ENCODE results near the gene GCDH.
"Not testable (repeated sequence)": the region's sequence is repeated elsewhere in the genome, so short reads cannot be mapped to it uniquely, and the experiment has no call there.

Gene GCDH

DNA sequence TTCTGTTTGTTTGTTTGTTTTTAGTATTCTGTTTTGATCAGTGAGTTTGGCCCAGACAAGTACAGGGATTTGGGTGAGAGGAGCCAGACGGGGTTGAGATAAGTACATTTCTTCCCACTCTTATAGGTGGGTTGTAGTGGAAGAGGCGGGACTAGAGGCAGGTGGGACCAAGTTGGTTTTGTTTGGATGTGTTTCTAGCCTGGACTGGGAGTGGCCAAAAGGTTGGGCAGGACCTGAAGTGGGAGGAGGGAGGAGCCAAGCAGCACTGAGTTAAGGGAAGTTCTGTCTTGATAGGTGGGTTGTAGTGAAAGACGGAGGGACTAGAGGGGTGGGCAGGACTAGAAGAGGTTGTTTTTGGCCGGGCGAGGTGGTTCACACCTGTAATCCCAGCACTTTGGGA is 18.7 kb upstream of the GCDH start:
- in situ Hi-C loops (cut with HindIII; ENCODE audit: low sequenced_read_pairs) = no loop called here

DNA sequence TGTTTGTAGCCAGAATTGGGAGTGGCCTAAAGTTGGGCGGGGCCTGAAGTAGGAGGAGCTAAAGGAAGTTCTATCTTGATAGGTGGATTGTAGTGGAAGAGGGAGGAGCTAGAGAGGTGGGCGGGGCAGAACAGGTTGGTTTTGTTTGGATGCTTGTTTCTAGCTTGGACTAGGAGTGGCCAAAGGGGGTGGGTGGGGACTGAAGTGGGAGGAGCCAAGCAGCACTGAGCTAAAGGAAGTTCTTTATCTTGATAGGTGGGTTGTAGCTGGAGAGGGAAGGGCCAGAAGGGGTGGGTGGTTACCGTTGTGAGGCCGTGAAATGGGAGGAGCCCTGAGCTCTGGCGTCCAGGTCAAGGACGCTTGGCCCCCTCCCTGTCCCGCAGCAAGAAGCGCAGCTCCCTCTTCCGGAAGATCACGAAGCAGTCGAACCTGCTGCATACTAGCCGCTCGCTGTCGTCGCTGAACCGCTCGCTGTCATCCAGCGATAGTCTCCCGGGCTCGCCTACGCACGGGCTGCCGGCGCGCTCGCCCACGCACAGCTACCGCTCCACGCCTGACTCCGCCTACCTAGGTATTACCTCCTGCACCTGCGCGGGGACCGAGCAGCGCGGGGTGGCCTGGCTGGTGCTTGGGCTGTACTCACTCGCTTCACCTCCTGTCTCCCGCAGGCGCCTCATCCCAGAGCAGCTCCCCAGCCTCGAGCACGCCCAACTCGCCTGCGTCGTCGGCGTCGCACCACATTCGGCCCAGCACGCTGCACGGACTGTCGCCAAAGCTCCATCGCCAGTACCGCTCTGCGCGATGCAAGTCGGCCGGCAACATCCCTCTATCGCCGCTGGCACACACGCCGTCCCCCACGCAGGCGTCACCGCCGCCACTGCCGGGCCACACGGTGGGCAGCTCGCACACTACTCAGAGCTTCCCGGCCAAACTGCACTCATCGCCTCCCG is 17.7 kb upstream of the GCDH start:
- in situ Hi-C loops (cut with HindIII; ENCODE audit: low sequenced_read_pairs) = no loop called here

- in situ Hi-C loops (cut with HindIII; ENCODE audit: low sequenced_read_pairs) = no loop called here
Observed at GRCh38 chr19:12873891-12874745, 16.8 kb upstream of the GCDH start.

GRCh38 chr19:12875086-12875485 is 15.9 kb upstream of the GCDH start:
- in situ Hi-C loops (cut with HindIII; ENCODE audit: low sequenced_read_pairs) = loop anchor here (5.0 kb wide), 1 partner anchor 58 kb away; no protein-coding TSS in a partner anchor

- in situ Hi-C loops (cut with HindIII; ENCODE audit: low sequenced_read_pairs) = no loop called here
Observed at GRCh38 chr19:12880551-12881171, 10.3 kb upstream of the GCDH start.

GRCh38 chr19:12881172-12881808 is 9.7 kb upstream of the GCDH start, which contains the start of gene DNASE2:
Gene DNASE2, minus strand, starts transcription at chr19:12881449. Its CDS starts 74 bp downstream, at chr19:12881375.
- in situ Hi-C loops (cut with HindIII; ENCODE audit: low sequenced_read_pairs) = no loop called here

DNA sequence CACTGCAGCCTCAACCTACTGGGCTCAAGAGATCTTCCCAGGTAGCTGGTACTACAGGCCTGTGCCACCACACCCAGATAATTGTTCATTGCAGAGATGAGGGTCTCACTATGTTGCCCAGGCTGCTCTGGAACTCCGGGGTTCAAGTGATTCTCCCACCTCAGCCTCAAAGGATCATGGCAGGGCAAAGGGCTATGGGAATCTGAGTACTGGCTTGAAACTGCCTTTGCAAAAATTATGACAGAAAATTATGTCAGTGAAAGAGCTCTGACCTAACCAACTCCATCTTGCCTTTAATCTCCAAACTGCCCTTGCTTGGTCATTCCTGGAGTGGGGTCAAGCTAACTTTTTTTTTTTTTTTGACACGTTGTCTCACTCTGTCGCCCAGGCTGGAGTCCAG is 8.4 kb upstream of the GCDH start:
- in situ Hi-C loops (cut with HindIII; ENCODE audit: low sequenced_read_pairs) = no loop called here

GRCh38 chr19:12884202-12884601 is 6.8 kb upstream of the GCDH start:
- in situ Hi-C loops (cut with HindIII; ENCODE audit: low sequenced_read_pairs) = no loop called here

DNA sequence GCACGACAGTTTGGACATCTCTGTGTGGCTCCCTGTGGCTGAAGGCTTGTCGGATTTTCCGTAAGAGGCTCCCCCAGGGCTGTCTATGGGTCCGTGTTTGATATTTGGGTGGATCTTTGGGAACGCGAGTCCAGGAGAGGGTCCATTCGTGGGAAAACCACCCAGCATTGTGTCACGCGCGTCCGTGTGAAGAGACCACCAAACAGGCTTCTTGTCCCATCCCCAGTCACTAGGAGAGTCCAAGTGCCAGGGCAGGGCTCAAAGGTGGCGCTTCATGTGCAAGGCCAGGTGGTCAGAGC is 6.4 kb upstream of the GCDH start:
- in situ Hi-C loops (cut with HindIII; ENCODE audit: low sequenced_read_pairs) = no loop called here

DNA sequence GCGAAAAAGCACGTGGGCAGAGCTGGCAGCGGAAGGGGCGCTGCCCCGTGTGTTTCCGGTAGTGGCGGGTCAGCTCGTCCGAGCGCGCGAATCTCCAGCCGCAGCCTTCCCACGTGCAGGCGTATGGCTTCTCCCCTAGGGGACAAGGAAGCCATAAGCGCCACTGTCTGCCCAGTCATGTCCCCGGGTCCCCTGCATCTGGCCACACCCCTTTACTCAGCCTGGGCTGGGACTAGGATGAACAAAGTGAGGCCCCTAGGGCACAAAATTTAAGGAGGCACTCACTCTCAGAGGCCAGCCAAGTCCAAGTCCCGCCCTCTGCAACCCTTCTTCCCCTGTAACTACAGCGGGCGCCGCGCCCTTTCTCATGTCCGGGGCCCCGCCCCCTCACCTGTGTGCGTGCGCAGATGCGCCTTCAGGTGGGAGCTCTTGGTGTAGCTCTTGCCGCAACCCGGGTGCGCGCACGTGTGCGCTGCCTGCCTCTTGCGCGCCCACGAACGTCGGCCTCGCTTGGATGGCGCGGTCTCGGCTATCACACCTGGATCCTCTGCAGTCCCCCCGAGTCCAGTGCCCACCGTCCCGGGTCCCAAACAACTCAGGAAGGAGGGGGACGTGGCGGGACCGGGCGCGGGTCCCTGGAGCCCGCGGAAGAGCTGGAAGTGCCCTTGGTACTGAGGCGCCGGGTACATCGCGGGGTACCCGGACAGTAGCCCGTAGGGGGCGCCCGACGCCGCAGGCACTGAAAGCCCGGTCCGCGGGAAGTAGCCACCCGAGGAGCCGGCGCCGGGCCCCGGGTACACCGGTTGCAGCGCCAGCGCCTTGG is 5.8 kb upstream of the GCDH start:
- in situ Hi-C loops (cut with HindIII; ENCODE audit: low sequenced_read_pairs) = no loop called here

- in situ Hi-C loops (cut with HindIII; ENCODE audit: low sequenced_read_pairs) = no loop called here
Observed at GRCh38 chr19:12885749-12886650, 5.0 kb upstream of the GCDH start.

GRCh38 chr19:12886651-12886968 is 4.3 kb upstream of the GCDH start:
- in situ Hi-C loops (cut with HindIII; ENCODE audit: low sequenced_read_pairs) = no loop called here

DNA sequence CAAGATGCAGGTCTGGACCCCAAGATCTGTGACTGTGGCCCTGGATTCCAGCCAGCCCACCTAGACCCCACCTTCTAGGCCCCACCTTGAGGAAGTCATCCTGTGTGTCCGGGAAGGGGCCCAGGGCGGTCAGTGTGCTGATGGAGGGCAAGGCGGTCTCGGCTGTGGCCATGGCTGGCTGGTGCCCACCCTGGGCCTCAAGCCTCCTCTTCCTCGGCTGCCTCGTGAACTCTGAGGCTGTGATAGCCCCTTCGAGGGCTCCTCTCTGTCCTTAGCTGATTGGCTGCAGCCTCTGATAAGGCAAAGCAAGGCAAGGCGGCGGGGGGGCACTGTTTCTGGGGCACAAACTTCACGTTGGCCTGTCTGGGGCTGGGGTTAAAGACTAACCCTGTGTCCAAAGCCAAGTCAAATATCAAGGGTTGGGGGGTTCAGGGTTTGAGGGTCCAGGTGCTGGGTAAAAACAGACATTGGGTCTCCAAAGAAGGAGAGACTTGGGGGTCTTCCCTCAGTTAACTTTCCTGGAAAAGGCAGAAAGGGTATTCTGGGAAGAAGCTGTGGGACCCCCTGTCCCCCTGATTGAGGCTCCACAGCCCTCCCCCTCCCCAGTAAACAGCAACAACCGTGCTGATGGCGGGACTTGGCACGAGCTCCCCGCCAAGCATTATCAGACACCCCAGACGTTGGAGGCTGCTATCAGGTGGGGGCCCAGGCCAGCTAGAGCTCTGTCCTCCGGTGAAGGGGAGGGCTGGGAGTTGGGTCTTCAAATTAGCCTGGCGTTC is 3.8 kb upstream of the GCDH start, which contains the start of gene KLF1:
KLF1 (minus strand) TSS at position 233 of the 779 bp plus-strand sequence; CDS start at position 172, 61 bp downstream.
- in situ Hi-C loops (cut with HindIII; ENCODE audit: low sequenced_read_pairs) = no loop called here

GRCh38 chr19:12888006-12888603 is 2.9 kb upstream of the GCDH start:
- in situ Hi-C loops (cut with HindIII; ENCODE audit: low sequenced_read_pairs) = no loop called here

- in situ Hi-C loops (cut with HindIII; ENCODE audit: low sequenced_read_pairs) = not testable (repeated sequence)
Observed at GRCh38 chr19:12890299-12890786, 617 bp upstream of the GCDH start.

DNA sequence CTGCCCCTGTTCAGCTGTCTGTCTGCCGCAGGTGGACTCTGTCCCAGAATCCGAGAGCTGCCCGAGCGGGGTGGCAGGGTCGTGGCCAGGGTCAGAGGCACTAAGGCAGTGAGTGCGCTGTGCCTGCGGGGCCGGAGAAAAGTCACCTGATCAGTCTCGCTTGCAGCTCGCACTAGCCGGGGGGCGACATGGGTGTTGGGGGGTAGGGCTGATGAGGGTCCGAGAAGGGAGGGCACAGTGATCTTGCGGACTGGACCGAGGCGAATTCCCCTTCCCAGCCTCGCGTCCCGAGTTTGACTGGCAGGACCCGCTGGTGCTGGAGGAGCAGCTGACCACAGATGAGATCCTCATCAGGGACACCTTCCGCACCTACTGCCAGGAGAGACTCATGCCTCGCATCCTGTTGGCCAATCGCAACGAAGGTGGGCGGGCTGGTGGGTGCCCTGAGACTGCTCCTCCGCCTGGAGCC is 627 bp downstream of the GCDH start:
- in situ Hi-C loops (cut with HindIII; ENCODE audit: low sequenced_read_pairs) = no loop called here

DNA sequence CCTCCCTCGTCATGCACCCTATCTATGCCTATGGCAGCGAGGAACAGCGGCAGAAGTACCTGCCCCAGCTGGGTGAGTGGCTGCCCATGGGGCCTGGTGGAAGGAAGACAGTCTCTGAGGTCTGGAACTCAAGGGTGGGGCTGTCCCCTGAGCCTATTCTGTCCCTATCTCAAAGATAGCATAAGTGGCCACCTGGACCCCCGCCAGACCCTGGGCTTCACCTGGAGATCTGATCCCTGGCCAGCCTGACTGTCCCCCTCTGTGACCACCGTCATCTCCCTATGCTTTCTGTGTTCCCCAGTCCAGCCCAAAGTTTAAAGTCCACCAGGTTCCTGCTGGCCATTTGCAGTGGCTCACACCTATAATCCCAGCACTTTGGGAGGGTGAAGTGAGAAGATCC is 2.6 kb downstream of the GCDH start:
- in situ Hi-C loops (cut with HindIII; ENCODE audit: low sequenced_read_pairs) = no loop called here

DNA sequence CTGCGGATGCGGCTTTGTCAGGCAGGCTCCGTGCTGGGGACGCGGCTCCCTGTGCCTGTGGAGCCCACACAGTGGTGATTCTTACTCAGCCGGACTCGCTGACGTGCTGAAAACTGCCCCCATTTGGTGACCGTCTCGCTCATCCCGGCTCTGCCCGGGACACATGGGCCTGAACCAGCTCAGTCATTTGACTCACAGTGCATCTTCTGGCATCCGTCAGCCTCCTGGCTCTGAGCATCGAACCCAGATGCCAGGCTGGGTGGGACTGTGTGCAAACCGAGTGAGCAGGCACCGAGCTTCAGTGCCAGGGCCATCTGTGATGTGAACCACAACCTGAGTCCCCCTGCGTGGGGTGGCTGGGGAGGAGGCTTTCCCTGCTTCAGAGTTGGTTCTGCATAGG is 5.5 kb downstream of the GCDH start:
- in situ Hi-C loops (cut with HindIII; ENCODE audit: low sequenced_read_pairs) = no loop called here

Measured in endothelial cell of hepatic sinusoid (primary cell).